Measurements from ENCODE around the gene SLC9A3. TPM values are rescaled to one million over a fixed set of nuclear protein-coding genes. Genes with fewer than 3 reads are reported as not detected.
"Not testable (repeated sequence)": the region's sequence is repeated elsewhere in the genome, so short reads cannot be mapped to it uniquely, and the experiment has no call there.

Gene SLC9A3
- total and polyA plus RNA-seq, 7 donors: 0.81 to 1.7 (median 1.2) TPM

DNA sequence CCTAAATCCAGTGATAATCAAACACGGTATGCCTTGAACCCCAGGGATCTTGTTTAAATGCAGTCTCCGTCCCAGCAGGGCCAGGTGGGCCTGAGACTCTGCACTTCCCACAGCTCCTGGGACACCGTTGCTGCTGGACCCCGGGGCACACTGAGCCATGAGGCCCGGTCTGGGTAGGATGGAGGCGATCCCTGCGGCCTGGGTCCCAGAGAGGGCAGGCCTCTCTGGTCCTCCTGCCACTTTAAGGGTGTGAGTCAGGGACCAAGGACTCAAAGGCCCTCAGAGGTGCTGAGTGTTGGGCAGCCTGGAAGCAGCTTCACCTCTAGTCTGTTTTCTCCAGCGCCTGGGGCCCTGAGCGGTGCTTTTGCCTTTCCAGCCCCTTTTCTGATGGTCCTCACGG, 34.1 kb upstream of the SLC9A3 start:
- DNase-seq: no peak
- TF ChIP-seq, protein P1, sequence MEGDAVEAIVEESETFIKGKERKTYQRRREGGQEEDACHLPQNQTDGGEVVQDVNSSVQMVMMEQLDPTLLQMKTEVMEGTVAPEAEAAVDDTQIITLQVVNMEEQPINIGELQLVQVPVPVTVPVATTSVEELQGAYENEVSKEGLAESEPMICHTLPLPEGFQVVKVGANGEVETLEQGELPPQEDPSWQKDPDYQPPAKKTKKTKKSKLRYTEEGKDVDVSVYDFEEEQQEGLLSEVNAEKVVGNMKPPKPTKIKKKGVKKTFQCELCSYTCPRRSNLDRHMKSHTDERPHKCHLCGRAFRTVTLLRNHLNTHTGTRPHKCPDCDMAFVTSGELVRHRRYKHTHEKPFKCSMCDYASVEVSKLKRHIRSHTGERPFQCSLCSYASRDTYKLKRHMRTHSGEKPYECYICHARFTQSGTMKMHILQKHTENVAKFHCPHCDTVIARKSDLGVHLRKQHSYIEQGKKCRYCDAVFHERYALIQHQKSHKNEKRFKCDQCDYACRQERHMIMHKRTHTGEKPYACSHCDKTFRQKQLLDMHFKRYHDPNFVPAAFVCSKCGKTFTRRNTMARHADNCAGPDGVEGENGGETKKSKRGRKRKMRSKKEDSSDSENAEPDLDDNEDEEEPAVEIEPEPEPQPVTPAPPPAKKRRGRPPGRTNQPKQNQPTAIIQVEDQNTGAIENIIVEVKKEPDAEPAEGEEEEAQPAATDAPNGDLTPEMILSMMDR (IDR thresholded peaks at IDR 0.05): no peak
- ATAC-seq: no peak
- Histone ChIP-seq H3K4me1 (no peaks in the 10 kb centered on the region), H3K9me3 (no peaks in the 10 kb centered on the region), H3K36me3 (ENCODE audit: insufficient read depth in 1 of 2, low read depth in 1 of 2) (no peaks in the 10 kb centered on the region), H3K27ac (no peak overlapping the region), H3K4me3 (no peak overlapping the region), H3K27me3 (ENCODE audit: insufficient read depth in 3 of 3, low read length in 2 of 3) (peaks cover 0 to 20% (median 11%) of the 10 kb centered on the region in 3 donors)
- 76 to 83% (median 77%) methylated on average over 10 of the region's 10 CpGs for WGBS, 3 donors
- intact Hi-C loops (cut with DNase I): no loop called here

GRCh38 chr5:557917-558316, 33.7 kb upstream of the SLC9A3 start:
- DNase-seq; H3K9me3 ChIP-seq; H3K4me1 ChIP-seq; H3K4me3 ChIP-seq; H3K27ac ChIP-seq; H3K36me3 ChIP-seq (ENCODE audit: insufficient read depth in 1 of 2, low read depth in 1 of 2); intact Hi-C loops (cut with DNase I); ATAC-seq: not testable (repeated sequence)
- peaks cover 0 to 20% (median 11%) of the 10 kb centered on the region in 3 donors for H3K27me3 ChIP-seq (ENCODE audit: insufficient read depth in 3 of 3, low read length in 2 of 3)
- WGBS, 3 donors: 88 to 94% (median 92%) methylated on average over 3 to 4 of the region's 4 CpGs

DNA sequence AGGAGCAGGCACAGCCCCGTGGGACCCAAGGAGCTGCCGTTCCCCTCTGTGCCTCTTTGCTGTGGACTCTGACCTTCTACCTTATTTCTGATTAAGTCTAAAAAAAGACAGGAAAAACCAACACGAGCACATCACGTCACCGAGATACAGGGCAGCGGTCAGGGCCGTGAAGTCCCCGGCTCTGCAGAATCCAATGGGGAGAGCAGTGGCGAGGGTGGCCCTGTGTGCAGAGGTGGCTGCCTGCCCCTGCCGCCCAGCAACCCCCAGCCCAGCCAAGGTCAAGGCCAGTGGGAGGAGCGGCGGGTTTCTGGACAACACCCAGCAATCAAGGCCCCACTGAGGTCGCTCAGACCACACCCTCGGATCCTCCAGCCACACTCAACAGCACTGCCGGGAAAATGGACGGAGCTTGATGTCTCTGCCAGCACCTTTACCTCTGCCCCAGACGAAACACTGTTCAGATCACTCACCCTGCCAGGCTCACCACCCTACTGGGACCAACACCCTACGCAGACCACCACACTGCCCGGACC, 32.7 kb upstream of the SLC9A3 start:
- no peak for DNase-seq
- H3K36me3 ChIP-seq (ENCODE audit: insufficient read depth in 1 of 2, low read depth in 1 of 2): no peaks in the 10 kb centered on the region
- intact Hi-C loops (cut with DNase I): no loop called here
- TF ChIP-seq, protein P1 (IDR thresholded peaks at IDR 0.05): no peak
- H3K27me3 ChIP-seq (ENCODE audit: insufficient read depth in 3 of 3, low read length in 2 of 3): peaks cover 0 to 20% (median 11%) of the 10 kb centered on the region in 3 donors
- WGBS, 3 donors: 72 to 77% (median 73%) methylated on average over 19 of the region's 19 CpGs
- no peaks in the 10 kb centered on the region for H3K4me1 ChIP-seq
- ATAC-seq: no peak
- H3K9me3 ChIP-seq: no peaks in the 10 kb centered on the region
- no peak overlapping the region for H3K27ac ChIP-seq
- H3K4me3 ChIP-seq: no peak overlapping the region

- 85 to 88% (median 87%) methylated on average over 17 to 27 of the region's 27 CpGs for WGBS, 3 donors
- ATAC-seq: no peak
- peaks cover 0 to 22% (median 11%) of the 10 kb centered on the region in 3 donors for H3K27me3 ChIP-seq (ENCODE audit: insufficient read depth in 3 of 3, low read length in 2 of 3)
- no peaks in the 10 kb centered on the region for H3K4me1 ChIP-seq
- no peaks in the 10 kb centered on the region for H3K9me3 ChIP-seq
- no peak overlapping the region for H3K27ac ChIP-seq
- no peak for DNase-seq
- no peaks in the 10 kb centered on the region for H3K36me3 ChIP-seq (ENCODE audit: insufficient read depth in 1 of 2, low read depth in 1 of 2)
- intact Hi-C loops (cut with DNase I): no loop called here
- TF ChIP-seq, protein P1 (IDR thresholded peaks at IDR 0.05): no peak
- no peak overlapping the region for H3K4me3 ChIP-seq
These were observed 30.9 kb upstream of the SLC9A3 start for GRCh38 chr5:555058-555623.

GRCh38 chr5:554284-554988, 30.2 kb upstream of the SLC9A3 start:
- 93 to 95% (median 94%) methylated on average over 38 to 40 of the region's 40 CpGs for WGBS, 3 donors

More at GRCh38 chr5:554284-554988, 30.2 kb upstream of the SLC9A3 start:
- Histone ChIP-seq H3K4me1 (no peaks in the 10 kb centered on the region), H3K27me3 (ENCODE audit: insufficient read depth in 3 of 3, low read length in 2 of 3) (peaks cover 0 to 24% (median 11%) of the 10 kb centered on the region in 3 donors), H3K4me3 (no peak overlapping the region), H3K27ac (no peak overlapping the region), H3K36me3 (ENCODE audit: insufficient read depth in 1 of 2, low read depth in 1 of 2) (no peaks in the 10 kb centered on the region), H3K9me3 (no peaks in the 10 kb centered on the region)
- TF ChIP-seq, protein P1 (IDR thresholded peaks at IDR 0.05): no peak
- ATAC-seq: no peak
- intact Hi-C loops (cut with DNase I): no loop called here
- no peak for DNase-seq

Data from psoas muscle (tissue), 8 donors.